Large intestine (tissue), 3 donors: ENCODE data around the gene ARHGAP1. TPM values are rescaled to one million over a fixed set of nuclear protein-coding genes. Genes with fewer than 3 reads are reported as not detected.
"Not testable (repeated sequence)": the region's sequence is repeated elsewhere in the genome, so short reads cannot be mapped to it uniquely, and the experiment has no call there.

ENCODE experiments used
- DNase-seq, 2 donors: peaks; one replicate each; pipeline versions ENCODE4 v3.0.0 to v3.0.0-alpha.2; 2013
- H3K27ac ChIP-seq: one replicate; pipeline ENCODE4 v1.5.1; 2013; ENCODE audit warnings: low read length
- H3K27me3 ChIP-seq: 2 replicates; pipeline ENCODE4 v1.6.1; 2013; ENCODE audit warnings: low read length; ENCODE audit not compliant: control insufficient read depth, insufficient read depth
- H3K36me3 ChIP-seq: 2 replicates; pipeline ENCODE4 v1.6.1; 2013; ENCODE audit warnings: low read length; ENCODE audit not compliant: control insufficient read depth, insufficient read depth
- H3K4me1 ChIP-seq: one replicate; pipeline ENCODE4 v1.6.1; 2013; ENCODE audit warnings: low read length; ENCODE audit not compliant: control insufficient read depth, insufficient read depth
- H3K4me3 ChIP-seq: one replicate; pipeline ENCODE4 v1.5.1; 2013; ENCODE audit warnings: low read length
- H3K9me3 ChIP-seq: one replicate; pipeline ENCODE4 v1.6.1; 2013; ENCODE audit warnings: mild to moderate bottlenecking, low read depth, low read length, moderate library complexity; ENCODE audit not compliant: control insufficient read depth
- whole genome bisulfite sequencing: methylation state at CpG from one replicate; pipeline ENCODE4 v1.1.5; 2013; ENCODE audit warnings: low lambda C conversion rate; ENCODE audit not compliant: insufficient coverage; 5-methylcytosine and 5-hydroxymethylcytosine counted together
- polyA plus RNA-seq: library from polyadenylated mRNA; unstranded; fragments of 120-200 nt; gene quantifications from one replicate; pipeline ENCODE4 v1.2.1, GENCODE V29; 2013

ARHGAP1 gene
- polyA plus RNA-seq, 1 donor: 47.2 TPM

- Histone ChIP-seq H3K4me3 (no peak overlapping the region), H3K36me3 (peaks cover 73% of the 10 kb centered on the region)
These were observed 24.5 kb downstream of the ARHGAP1 start for GRCh38 chr11:46675949-46676348.

GRCh38 chr11:46675288-46675851 is 25.0 kb downstream of the ARHGAP1 start:
- no peaks in the 10 kb centered on the region for H3K27me3 ChIP-seq
- peak; percentile 50 to 82 for DNase-seq
- no peak overlapping the region for H3K4me3 ChIP-seq
- peaks cover 73% of the 10 kb centered on the region for H3K36me3 ChIP-seq
- WGBS: no CpG with 5 or more reads among the region's 4 CpGs
- peak overlapping the region; percentile 79 for H3K27ac ChIP-seq
- peaks cover 33% of the 10 kb centered on the region for H3K4me1 ChIP-seq
- H3K9me3 ChIP-seq: no peaks in the 10 kb centered on the region

More at GRCh38 chr11:46675949-46676348, 24.5 kb downstream of the ARHGAP1 start:
- DNase-seq: no peak
- H3K27ac ChIP-seq: peak overlapping the region; percentile 79
- peaks cover 33% of the 10 kb centered on the region for H3K4me1 ChIP-seq
- no peaks in the 10 kb centered on the region for H3K27me3 ChIP-seq
- H3K9me3 ChIP-seq: no peaks in the 10 kb centered on the region
- no CpG with 5 or more reads among the region's 7 CpGs for WGBS

DNA sequence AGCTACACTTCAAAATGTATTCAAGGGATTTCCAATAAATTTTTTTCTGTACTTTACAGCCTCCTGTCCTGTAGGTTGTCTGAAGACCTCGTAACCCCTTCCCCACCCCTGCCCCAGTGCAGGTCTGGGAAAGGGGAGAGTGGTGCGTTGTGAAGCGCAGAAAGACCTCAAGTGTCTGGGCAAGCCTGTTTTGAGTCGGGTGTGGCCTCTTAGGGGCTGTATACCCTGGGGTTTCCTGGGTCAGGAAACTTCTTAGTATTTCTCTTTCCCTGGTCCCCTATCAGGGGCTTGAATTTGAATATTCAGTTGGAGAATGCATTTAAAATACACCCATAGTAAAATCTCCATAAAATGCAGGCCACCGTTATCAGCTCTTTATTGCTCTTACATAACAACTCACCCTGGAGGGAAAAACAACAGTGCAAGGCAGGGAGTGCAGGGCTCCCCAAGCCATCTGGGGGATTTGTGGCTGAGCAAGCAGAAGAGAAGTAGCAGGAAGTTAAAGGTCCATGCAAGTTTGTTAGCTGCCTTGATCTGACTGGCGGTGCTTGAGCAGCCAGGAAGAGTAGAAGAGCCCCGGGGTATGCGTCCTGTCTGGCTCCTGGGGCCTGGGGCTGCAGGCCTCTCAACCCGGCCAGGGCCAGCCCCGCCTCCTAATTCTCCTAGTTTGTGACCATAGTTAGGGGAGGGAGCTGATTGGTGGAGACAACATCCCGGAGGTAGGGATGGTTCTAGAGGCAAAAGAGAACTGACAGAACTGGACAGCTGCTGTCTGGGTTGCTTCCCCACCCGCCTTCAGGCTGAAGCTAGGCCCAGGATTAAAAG is 25.7 kb downstream of the ARHGAP1 start:
- Histone ChIP-seq H3K4me3 (no peak overlapping the region), H3K4me1 (peaks cover 32% of the 10 kb centered on the region), H3K27ac (peak overlapping the region; percentile 79), H3K27me3 (no peaks in the 10 kb centered on the region), H3K36me3 (peaks cover 73% of the 10 kb centered on the region), H3K9me3 (no peaks in the 10 kb centered on the region)
- DNase-seq: peak; percentile 76 to 90
- no CpG with 5 or more reads among the region's 12 CpGs for WGBS

- peaks cover 28% of the 10 kb centered on the region for H3K4me1 ChIP-seq
- peaks cover 73% of the 10 kb centered on the region for H3K36me3 ChIP-seq
- H3K27me3 ChIP-seq: no peaks in the 10 kb centered on the region
- no peak overlapping the region for H3K4me3 ChIP-seq
- H3K9me3 ChIP-seq: no peaks in the 10 kb centered on the region
- WGBS: no CpG with 5 or more reads among the region's 6 CpGs
- no peak for DNase-seq
- H3K27ac ChIP-seq: peak overlapping the region; percentile 79
These were observed 26.5 kb downstream of the ARHGAP1 start for GRCh38 chr11:46673713-46674462.

DNA sequence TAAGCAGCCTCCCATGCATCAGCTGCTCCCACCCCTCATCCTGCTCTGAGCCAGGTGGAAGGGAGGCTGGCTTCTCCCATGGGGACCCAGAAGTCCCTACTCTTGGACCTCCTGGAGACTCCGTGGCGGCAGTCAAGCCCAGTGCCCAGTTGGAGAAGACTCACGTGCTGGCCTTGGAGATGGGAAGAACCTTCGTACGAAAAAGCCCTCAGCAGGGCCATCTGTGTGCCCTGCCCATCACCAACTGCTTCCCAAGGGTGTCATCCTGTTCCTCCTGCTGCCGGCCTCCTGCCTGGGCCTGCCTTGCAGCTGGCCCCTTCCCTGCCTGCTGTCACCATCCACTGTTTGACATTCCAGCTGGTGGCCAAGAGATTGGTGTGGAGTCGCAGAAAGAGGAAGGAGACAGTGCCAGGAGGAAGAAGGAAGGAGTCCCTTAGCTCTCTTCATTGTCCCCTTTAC is 28.0 kb downstream of the ARHGAP1 start:
- DNase-seq: no peak
- no CpG with 5 or more reads among the region's 7 CpGs for WGBS
- Histone ChIP-seq H3K27me3 (no peaks in the 10 kb centered on the region), H3K4me3 (no peak overlapping the region), H3K36me3 (peaks cover 77% of the 10 kb centered on the region), H3K27ac (no peak overlapping the region), H3K9me3 (no peaks in the 10 kb centered on the region), H3K4me1 (peaks cover 28% of the 10 kb centered on the region)

DNA sequence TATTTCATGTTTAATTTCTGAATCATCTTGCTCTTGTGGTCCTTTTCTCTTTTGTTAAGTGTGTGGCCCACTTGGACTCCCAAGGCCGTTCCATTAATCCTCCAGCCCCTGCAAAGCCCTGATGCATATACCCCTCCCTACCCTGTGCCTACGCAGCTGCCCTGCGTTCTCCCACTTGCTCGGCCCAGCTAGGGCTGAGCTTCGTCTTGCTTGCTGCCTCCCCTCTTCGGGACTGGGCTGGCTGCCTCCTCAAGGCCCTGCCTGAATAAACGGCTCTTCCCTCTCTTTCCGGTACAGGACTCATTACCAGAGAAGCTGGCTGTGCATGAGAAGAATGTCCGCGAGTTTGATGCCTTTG is 28.5 kb downstream of the ARHGAP1 start:
- no CpG with 5 or more reads among the region's 10 CpGs for WGBS
- peaks cover 77% of the 10 kb centered on the region for H3K36me3 ChIP-seq
- no peak for DNase-seq
- no peaks in the 10 kb centered on the region for H3K27me3 ChIP-seq
- no peak overlapping the region for H3K27ac ChIP-seq
- H3K9me3 ChIP-seq: no peaks in the 10 kb centered on the region
- peaks cover 28% of the 10 kb centered on the region for H3K4me1 ChIP-seq
- H3K4me3 ChIP-seq: no peak overlapping the region

DNA sequence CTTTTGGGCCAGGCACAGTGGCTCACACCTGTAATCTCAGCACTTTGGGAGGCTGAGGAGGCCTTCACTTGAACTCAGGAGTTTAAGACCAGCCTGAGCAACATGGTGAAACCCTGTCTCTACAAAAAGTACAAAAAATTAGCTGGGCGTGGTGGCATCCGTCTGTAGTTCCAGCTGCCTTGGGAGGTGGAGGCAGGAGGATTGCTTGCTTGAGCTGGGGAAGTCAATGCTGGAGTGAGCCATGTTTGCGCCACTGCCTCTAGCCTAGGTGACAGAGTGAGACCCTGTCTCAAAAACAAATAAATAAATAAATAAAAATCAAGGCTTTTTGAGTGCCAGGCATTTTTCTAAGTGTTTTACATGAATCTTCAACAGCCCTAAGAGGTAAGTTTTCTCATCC is 29.9 kb downstream of the ARHGAP1 start:
- not testable (repeated sequence) for H3K27ac ChIP-seq, H3K9me3 ChIP-seq, DNase-seq, H3K4me3 ChIP-seq, H3K27me3 ChIP-seq
- WGBS: no CpG with 5 or more reads among the region's 3 CpGs
- Histone ChIP-seq H3K4me1 (peaks cover 19% of the 10 kb centered on the region), H3K36me3 (peaks cover 82% of the 10 kb centered on the region)

- peaks cover 11% of the 10 kb centered on the region for H3K4me1 ChIP-seq
- no peak overlapping the region for H3K27ac ChIP-seq
- DNase-seq: no peak
- H3K36me3 ChIP-seq: peaks cover 90% of the 10 kb centered on the region
- no peak overlapping the region for H3K4me3 ChIP-seq
- H3K9me3 ChIP-seq: no peaks in the 10 kb centered on the region
- no CpG with 5 or more reads among the region's 3 CpGs for WGBS
- no peaks in the 10 kb centered on the region for H3K27me3 ChIP-seq
These were observed 30.7 kb downstream of the ARHGAP1 start for GRCh38 chr11:46669711-46670139.

- no peak for DNase-seq
- H3K27ac ChIP-seq: no peak overlapping the region
- no peaks in the 10 kb centered on the region for H3K9me3 ChIP-seq
- H3K4me3 ChIP-seq: no peak overlapping the region
- H3K36me3 ChIP-seq: peaks cover 95% of the 10 kb centered on the region
- WGBS: 100% methylated on average over 2 of the region's 12 CpGs
- H3K27me3 ChIP-seq: no peaks in the 10 kb centered on the region
- H3K4me1 ChIP-seq: peaks cover under 1% of the 10 kb centered on the region
These were observed 31.8 kb downstream of the ARHGAP1 start for GRCh38 chr11:46668480-46669085.

DNA sequence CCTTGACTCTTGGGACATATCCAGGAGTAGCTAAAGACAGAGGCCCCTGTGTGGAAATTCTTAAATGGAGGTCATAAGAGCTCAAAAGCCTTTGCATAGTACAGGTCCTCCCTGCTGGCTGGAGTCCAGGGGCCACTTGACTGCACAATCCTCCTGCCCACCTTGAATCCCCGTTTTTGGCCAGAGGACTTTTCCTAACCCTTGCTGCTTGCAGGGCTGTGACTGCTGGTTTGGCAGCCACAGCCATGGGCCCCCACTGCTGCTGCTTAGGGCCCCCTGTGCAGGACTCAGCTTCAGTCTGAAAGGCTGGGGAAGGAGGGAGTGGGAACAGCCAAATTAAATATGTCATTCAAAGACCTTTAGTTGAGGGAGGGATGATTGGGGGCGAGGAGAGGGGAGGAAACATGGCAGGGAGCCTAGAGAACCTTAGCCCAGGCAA is 33.4 kb downstream of the ARHGAP1 start:
- WGBS: no CpG with 5 or more reads among the region's 2 CpGs
- H3K9me3 ChIP-seq: no peaks in the 10 kb centered on the region
- H3K27ac ChIP-seq: no peak overlapping the region
- peaks cover 88% of the 10 kb centered on the region for H3K36me3 ChIP-seq
- DNase-seq: no peak
- H3K4me1 ChIP-seq: no peaks in the 10 kb centered on the region
- H3K27me3 ChIP-seq: no peaks in the 10 kb centered on the region
- H3K4me3 ChIP-seq: no peak overlapping the region
